Rectal smooth muscle tissue (tissue), 1 donor: ENCODE results near the gene NTM.

Source experiments
- H3K27ac ChIP-seq: one replicate; pipeline ENCODE4 v1.7.0; 2013; ENCODE audit warnings: low read depth, low read length, inconsistent platforms
- H3K27me3 ChIP-seq: one replicate; pipeline ENCODE4 v1.7.0; 2013; ENCODE audit warnings: low read length; ENCODE audit not compliant: control insufficient read depth, insufficient read depth
- H3K36me3 ChIP-seq: one replicate; pipeline ENCODE4 v1.7.0; 2013; ENCODE audit warnings: low read length; ENCODE audit not compliant: control insufficient read depth, insufficient read depth
- H3K4me1 ChIP-seq: one replicate; pipeline ENCODE4 v1.7.0; 2013; ENCODE audit warnings: low read length; ENCODE audit not compliant: control insufficient read depth, insufficient read depth
- H3K4me3 ChIP-seq: one replicate; pipeline ENCODE4 v1.7.0; 2013; ENCODE audit warnings: low read length
- H3K9ac ChIP-seq: one replicate; pipeline ENCODE4 v1.7.0; 2013; ENCODE audit warnings: low read length

NTM gene

DNA sequence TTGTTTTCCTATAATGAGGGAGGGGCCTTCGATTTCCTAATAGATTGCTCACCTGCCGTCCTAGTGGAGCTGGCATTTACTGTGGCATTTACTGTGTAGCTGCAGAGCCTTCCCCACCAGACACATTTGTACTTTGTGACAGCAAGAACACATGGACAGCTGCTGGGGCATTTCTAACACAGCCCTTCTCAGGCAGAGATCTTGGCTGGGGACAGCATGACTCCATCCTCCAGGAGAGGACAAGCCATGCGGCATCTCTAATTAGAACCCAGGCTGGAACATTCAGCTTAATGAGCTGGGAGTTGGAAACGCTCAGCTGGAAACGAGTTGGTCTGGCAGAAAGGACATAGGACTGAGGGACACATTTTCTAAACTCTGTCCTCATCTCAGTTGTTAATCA, 887.5 kb downstream of the NTM start:
- Histone ChIP-seq H3K36me3 (no peaks in the 10 kb centered on the region), H3K27me3 (no peaks in the 10 kb centered on the region)

DNA sequence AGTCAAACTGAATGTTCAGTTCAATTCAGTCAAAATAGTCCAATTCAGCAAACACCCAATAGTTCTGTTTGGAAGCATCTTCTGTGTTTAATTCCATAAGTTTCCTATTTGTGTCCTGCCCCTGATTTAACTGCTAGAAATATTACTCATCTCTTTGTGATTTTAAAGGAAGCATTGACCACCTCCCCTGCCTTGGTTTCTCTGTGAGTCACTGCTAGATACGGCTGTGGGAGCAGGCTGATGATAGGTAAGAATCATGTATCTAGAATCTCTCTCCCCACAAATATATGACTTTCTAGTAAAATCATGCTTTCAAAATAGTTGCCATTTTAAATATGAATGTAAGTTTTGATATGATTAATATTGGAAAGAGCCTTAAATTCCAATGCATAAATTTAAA, 888.5 kb downstream of the NTM start:
- Histone ChIP-seq H3K27ac (no peak overlapping the region), H3K36me3 (no peaks in the 10 kb centered on the region), H3K4me1 (no peaks in the 10 kb centered on the region), H3K9ac (no peak overlapping the region), H3K27me3 (no peaks in the 10 kb centered on the region), H3K4me3 (no peak overlapping the region)

More for the DNA sequence above, 887.5 kb downstream of the NTM start:
- H3K4me1 ChIP-seq = no peaks in the 10 kb centered on the region
- no peak overlapping the region for H3K4me3 ChIP-seq
- H3K27ac ChIP-seq = no peak overlapping the region
- no peak overlapping the region for H3K9ac ChIP-seq

DNA sequence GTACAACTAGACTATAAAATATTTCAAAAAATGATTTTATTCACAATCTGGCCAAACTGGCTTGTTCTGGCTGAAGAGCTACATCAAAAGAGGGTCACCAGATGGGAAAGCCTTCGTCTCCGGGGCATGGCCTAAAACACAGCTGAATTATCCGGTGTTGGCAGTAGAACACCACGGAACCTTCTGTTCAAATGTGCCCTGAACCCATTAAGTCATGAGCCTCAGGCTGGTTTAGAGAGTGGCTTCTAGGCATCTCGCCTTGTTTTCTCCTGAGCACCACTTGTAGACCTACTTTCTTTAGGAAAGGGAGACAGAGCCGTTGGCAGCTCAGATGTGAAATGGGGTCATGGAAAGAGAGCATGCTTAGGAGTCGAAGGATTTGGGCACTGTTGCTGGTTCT, 890.2 kb downstream of the NTM start:
- no peak overlapping the region for H3K4me3 ChIP-seq
- no peaks in the 10 kb centered on the region for H3K36me3 ChIP-seq
- H3K4me1 ChIP-seq = no peaks in the 10 kb centered on the region
- H3K27ac ChIP-seq = no peak overlapping the region
- H3K27me3 ChIP-seq = no peaks in the 10 kb centered on the region
- no peak overlapping the region for H3K9ac ChIP-seq

DNA sequence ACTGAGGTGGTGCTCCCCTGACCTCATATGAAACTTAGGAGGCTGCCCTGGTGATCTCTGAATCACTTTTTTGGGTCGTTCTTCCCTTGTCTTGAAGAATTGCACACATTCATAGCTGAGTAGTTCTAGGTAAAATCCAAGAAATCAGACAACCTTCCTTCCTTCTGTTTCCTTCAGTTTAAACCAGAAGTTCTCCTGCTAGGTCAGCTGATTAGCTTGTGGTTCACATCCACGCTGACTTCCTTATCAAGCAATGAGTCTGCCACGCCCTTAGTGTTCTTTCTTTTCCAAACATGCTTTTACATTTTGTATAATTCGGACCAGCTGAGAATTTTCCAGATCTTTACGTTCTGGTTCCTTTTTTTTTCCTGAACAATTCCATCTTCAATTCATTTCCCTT, 892.8 kb downstream of the NTM start:
- no peaks in the 10 kb centered on the region for H3K36me3 ChIP-seq
- H3K9ac ChIP-seq = no peak overlapping the region
- no peaks in the 10 kb centered on the region for H3K4me1 ChIP-seq
- H3K4me3 ChIP-seq = no peak overlapping the region
- no peak overlapping the region for H3K27ac ChIP-seq
- no peaks in the 10 kb centered on the region for H3K27me3 ChIP-seq

DNA sequence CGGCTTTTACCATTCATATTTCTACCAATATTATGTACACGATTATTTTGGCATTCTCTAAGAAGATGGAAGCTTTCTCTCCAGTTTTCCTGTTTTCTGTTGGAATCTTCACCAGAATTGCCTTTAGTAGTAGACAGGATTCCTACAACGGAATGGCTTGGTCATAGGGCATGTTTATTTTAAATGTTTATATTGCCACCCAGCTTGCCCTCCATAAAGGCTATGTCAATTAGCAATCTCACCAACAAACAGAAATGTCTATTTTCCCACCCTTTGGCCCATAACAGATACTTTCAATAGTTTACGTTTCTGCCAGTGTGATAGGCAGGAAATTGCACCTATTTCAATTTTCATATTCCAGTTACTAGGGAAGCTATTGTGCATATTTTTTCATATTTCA, 893.5 kb downstream of the NTM start:
- H3K4me3 ChIP-seq = no peak overlapping the region
- no peaks in the 10 kb centered on the region for H3K4me1 ChIP-seq
- H3K27me3 ChIP-seq = no peaks in the 10 kb centered on the region
- H3K36me3 ChIP-seq = no peaks in the 10 kb centered on the region
- no peak overlapping the region for H3K9ac ChIP-seq
- H3K27ac ChIP-seq = no peak overlapping the region

DNA sequence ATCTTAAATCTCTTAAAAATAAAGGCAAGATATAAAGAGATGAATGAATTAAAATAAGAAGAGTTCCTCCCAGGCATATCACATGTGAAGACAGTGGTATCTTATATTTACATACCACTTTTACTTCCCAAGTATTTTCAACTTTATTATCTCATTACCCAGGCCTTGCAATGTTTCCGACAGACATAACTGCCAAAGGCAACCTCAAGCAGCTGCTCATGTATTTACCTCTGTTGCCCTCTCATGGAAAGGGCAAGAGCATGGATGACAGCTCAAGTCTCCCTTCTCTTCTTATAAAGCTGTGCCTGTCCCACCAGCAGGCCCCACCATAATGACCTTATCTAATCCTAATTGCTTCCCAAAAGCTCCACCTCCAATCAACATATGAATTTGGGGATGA, 894.2 kb downstream of the NTM start:
- H3K27me3 ChIP-seq = no peaks in the 10 kb centered on the region
- no peak overlapping the region for H3K9ac ChIP-seq
- no peak overlapping the region for H3K27ac ChIP-seq
- H3K36me3 ChIP-seq = no peaks in the 10 kb centered on the region
- H3K4me3 ChIP-seq = no peak overlapping the region
- no peaks in the 10 kb centered on the region for H3K4me1 ChIP-seq

DNA sequence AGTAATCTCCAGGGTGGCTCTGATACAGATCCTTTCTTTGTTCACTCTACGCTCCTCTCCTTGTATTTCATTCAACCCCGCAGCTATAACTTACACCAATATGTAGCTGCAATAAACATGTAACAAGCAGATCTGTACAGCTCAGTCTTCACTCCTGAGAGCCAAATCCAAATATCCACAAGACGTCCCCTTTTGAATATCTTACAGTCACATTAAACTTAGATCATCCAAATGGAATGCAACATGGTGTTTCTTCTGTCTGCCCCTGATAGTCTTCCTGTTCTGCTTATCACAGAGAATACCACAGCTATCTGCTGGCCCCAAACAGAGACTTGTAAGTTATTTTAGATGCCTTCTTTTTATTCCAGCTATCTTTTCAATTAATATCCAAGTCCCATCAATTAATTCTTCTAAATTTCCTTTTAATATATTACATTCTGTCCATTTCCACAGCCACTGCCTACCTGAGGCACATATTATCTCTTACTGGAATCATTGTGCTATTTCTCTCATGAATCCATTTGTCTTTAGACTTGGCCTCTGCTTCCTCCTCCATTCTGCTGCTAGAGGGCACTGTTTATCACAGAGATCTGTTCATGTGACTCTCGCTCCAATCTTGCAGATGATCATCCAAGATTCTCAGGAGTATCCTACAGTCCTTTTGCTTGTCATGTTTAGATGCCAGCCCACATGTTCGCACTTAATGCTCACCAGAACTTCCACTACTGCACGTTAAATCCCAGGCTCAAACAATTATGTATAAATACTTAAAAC, 908.6 kb downstream of the NTM start:
- no peak overlapping the region for H3K27ac ChIP-seq

DNA sequence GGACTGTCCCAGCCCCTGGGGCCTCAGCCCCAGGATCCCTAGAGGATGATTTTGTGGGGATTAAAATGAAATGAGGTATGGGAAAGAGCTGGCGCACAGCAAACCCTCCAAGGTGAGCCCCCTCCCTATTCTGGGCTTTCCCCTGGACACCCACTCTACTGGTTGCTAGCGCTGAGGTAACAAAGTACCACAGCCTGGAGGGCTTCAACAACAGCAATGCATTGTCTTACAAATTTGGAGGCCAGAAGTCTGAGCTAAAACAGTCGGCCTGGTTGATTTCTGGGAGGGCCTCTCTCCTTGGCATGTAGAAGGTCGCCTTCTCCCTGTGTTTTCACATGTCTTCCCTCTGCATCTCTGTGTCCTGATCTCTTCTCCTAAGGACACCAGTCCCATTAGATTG, 913.6 kb downstream of the NTM start:
- Histone ChIP-seq H3K27me3 (no peaks in the 10 kb centered on the region), H3K27ac (no peak overlapping the region), H3K9ac (no peak overlapping the region), H3K4me3 (no peak overlapping the region), H3K36me3 (no peaks in the 10 kb centered on the region), H3K4me1 (no peaks in the 10 kb centered on the region)

More for the DNA sequence above, 908.6 kb downstream of the NTM start:
- H3K4me3 ChIP-seq = no peak overlapping the region
- no peaks in the 10 kb centered on the region for H3K27me3 ChIP-seq
- no peaks in the 10 kb centered on the region for H3K4me1 ChIP-seq
- no peaks in the 10 kb centered on the region for H3K36me3 ChIP-seq
- no peak overlapping the region for H3K9ac ChIP-seq

DNA sequence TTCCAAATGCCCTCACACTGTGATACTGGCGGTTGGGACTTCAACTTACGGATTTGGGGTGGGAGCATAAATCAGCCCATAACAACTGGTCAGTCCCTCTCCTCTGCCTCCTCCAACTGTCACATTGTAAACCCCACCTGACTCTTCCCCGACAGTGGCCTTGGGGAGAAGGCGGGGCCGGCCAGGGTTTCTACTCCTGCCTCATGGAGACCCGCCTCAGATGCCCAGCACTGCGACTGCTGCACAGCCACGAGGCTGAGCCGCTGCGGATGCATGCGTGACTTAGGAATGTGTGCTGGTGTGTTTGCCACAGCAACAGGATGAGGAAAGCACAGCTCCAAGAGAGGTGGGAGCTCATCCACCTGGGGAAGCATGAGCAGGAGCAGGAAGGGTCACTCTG, 914.2 kb downstream of the NTM start:
- Histone ChIP-seq H3K27me3 (no peaks in the 10 kb centered on the region), H3K36me3 (no peaks in the 10 kb centered on the region), H3K4me1 (no peaks in the 10 kb centered on the region), H3K4me3 (no peak overlapping the region), H3K27ac (no peak overlapping the region), H3K9ac (no peak overlapping the region)

DNA sequence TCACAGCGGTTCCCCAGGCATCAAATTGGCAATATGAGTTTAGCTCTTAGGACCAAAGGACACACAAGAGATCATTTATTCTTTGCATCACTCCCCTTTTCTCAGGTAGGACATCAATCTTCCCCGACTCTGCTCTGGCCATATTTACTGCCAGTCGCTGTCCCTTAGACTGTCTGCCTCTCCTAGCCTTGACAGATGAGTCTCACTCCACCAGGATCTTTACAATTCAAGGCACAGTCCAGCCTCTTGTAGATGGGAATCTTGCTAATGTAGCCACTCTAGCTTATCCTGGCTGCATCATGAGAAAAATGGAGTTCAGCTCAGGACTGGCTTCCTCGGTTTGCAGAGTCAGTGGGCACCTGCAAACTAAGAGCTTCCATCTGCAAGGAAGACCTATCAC, 915.2 kb downstream of the NTM start:
- no peaks in the 10 kb centered on the region for H3K27me3 ChIP-seq
- no peaks in the 10 kb centered on the region for H3K4me1 ChIP-seq
- no peak overlapping the region for H3K9ac ChIP-seq
- no peaks in the 10 kb centered on the region for H3K36me3 ChIP-seq
- no peak overlapping the region for H3K4me3 ChIP-seq
- no peak overlapping the region for H3K27ac ChIP-seq

DNA sequence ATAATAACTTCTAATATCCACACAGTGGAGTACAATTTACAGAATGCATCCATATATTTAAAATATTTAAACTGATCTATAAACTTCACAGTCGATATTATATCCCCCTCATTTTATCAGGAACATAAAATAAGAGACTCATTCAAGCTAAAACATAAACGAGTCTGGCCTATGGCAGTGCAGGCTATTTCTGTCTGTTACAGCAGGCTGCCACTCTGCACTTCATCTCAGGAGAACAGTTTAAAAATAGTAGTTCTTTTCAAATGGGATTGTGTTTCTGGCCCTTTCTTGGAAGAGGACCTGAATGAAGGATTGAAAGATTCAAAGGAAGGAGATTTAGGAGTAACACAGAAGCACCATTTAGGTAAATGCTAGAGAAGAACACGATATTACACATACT, 915.7 kb downstream of the NTM start:
- Histone ChIP-seq H3K27me3 (no peaks in the 10 kb centered on the region), H3K36me3 (no peaks in the 10 kb centered on the region), H3K4me1 (no peaks in the 10 kb centered on the region), H3K4me3 (no peak overlapping the region), H3K27ac (no peak overlapping the region), H3K9ac (no peak overlapping the region)

DNA sequence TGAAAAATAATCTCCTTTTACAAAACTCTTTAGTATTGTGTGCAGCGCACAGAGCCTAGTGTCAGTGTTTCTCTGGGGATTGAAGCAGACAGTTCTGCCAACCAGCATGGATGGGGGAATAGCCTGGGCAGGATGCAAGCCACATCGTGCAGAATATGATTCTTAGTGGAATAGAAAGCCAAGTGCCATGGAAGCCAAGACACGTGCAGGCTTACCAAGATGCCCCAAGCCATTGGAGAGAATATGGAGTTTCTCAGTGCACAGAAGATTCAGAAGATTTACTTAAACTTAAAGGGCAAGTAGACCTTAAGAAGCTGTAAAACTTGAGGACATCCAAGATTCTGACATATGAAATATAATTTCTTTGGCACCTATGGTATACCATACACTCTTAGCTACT, 917.6 kb downstream of the NTM start:
- Histone ChIP-seq H3K4me1 (no peaks in the 10 kb centered on the region), H3K27ac (no peak overlapping the region), H3K9ac (no peak overlapping the region), H3K4me3 (no peak overlapping the region), H3K36me3 (no peaks in the 10 kb centered on the region), H3K27me3 (no peaks in the 10 kb centered on the region)

DNA sequence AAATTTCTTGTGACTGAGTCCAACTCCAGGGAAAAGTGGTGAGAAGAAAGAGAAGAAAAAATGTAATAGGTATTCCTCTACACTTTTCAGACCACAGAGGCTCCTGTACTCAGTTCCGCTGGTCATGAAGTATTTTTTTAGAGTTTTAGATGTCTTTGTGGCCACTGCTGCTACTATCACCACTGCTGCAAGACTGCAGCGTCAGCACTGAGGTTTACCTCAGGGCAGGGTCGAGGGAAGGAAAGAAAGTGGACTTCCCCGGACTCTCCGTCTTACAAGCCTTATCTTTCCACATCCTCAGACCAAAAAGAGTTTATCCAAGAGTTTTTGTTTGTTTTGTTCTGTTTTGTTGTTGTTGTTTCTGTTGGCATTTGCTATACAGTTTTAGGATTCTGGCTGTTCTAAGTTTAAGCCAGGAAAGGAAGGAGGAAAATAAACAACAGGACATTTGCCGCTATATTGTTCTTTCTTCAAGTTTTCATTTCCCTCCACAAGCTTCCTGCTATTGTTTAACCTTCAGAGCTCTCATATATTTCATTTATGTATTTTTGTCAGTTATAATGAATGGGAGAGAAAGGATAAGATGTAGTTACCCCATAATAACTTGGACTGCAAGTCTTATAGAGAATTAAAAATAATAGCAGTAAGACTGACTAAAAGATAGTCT, 919.3 kb downstream of the NTM start:
- Histone ChIP-seq H3K4me1 (no peaks in the 10 kb centered on the region), H3K4me3 (no peak overlapping the region), H3K36me3 (no peaks in the 10 kb centered on the region), H3K9ac (no peak overlapping the region), H3K27ac (no peak overlapping the region), H3K27me3 (no peaks in the 10 kb centered on the region)
